PC-9 (cell line): ENCODE data around the gene VAPB. TPM values are rescaled to one million over a fixed set of nuclear protein-coding genes. Genes with fewer than 3 reads are reported as not detected.

Experiments
- BruUV-seq: library from RNA; stranded (reverse); fragments of 400-500 nt; replicated peaks from 2 replicates; lab custom pipeline; 2021; lab: Mats Ljungman, UMichigan
- CTCF ChIA-PET: fragments of 300-600 bp; sonication (Branson Sonifier 250); formaldehyde crosslinking; loops from one replicate; lab custom pipeline; 2022; ENCODE audit warnings: antibody characterized with exemption; lab: Charles Lee
- POLR2A ChIA-PET: fragments of 300-600 bp; sonication (Branson Sonifier 250); formaldehyde crosslinking; loops from one replicate; lab custom pipeline; 2022; ENCODE audit warnings: antibody characterized with exemption; ENCODE audit not compliant: unreplicated experiment; lab: Charles Lee
- DNase-seq, 2 experiments: peaks; one replicate each; pipeline versions ENCODE4 v3.0.0 to v3.0.0-alpha.2; 2015 to 2022; ENCODE audit warnings: mixed read lengths in 1 of 2
- H2AFZ ChIP-seq: fragments of 200-600 bp; sonication (generic); 2 replicates; pipeline ENCODE4 v1.8.1; 2017; ENCODE audit warnings: antibody characterized with exemption
- H3F3A ChIP-seq: fragments of 200-600 bp; sonication (generic); 2 replicates; pipeline ENCODE4 v1.8.1; 2017; ENCODE audit warnings: antibody characterized with exemption, mild to moderate bottlenecking, low read depth; ENCODE audit not compliant: insufficient read depth
- H3K27ac ChIP-seq: fragments of 200-600 bp; sonication (generic); 2 replicates; pipeline ENCODE4 v1.6.1; 2016; ENCODE audit warnings: mixed run types
- H3K27me3 ChIP-seq: fragments of 200-600 bp; sonication (generic); 2 replicates; pipeline ENCODE4 v1.6.1; 2016; ENCODE audit warnings: low read depth, mixed run types; ENCODE audit not compliant: insufficient read depth
- H3K36me3 ChIP-seq: fragments of 200-600 bp; sonication (generic); 2 replicates; pipeline ENCODE4 v1.6.1; 2016; ENCODE audit warnings: low read depth, mixed run types
- H3K4me1 ChIP-seq: fragments of 200-600 bp; sonication (generic); replicated peaks from 2 replicates; pipeline ENCODE4 v1.6.1; 2016; ENCODE audit warnings: mixed run types; ENCODE audit not compliant: insufficient read depth
- H3K4me2 ChIP-seq: fragments of 200-600 bp; sonication (generic); 2 replicates; pipeline ENCODE4 v1.6.1; 2017; ENCODE audit warnings: mixed run types
- H3K4me3 ChIP-seq: fragments of 200-600 bp; sonication (generic); 2 replicates; pipeline ENCODE4 v1.6.1; 2016; ENCODE audit warnings: mixed run types
- H3K79me2 ChIP-seq: fragments of 200-600 bp; sonication (generic); 2 replicates; pipeline ENCODE4 v1.6.1; 2017; ENCODE audit warnings: low read depth, mixed run types
- H3K9me2 ChIP-seq: fragments of 200-600 bp; sonication (generic); 2 replicates; pipeline ENCODE4 v1.8.1; 2017; ENCODE audit warnings: mild to moderate bottlenecking; ENCODE audit not compliant: insufficient read depth
- H3K9me3 ChIP-seq: fragments of 200-600 bp; sonication (generic); 2 replicates; pipeline ENCODE4 v1.8.1; 2016; ENCODE audit warnings: low read depth; ENCODE audit not compliant: insufficient read depth
- H4K20me1 ChIP-seq: fragments of 200-600 bp; sonication (generic); 2 replicates; pipeline ENCODE4 v1.8.1; 2017; ENCODE audit not compliant: insufficient read depth
- EZH2 ChIP-seq: fragments of 200-600 bp; sonication (generic); IDR thresholded peaks from 2 replicates; pipeline ENCODE4 v1.8.0; 2017; ENCODE audit warnings: antibody characterized with exemption, low read depth
- intact Hi-C: fragments of 100-400 bp; cut with micrococcal nuclease; formaldehyde crosslinking; loops from one replicate; pipeline ENCODE4 v1.10.0; 2022; ENCODE audit not compliant: unreplicated experiment
- total RNA-seq: library from RNA; stranded (reverse); gene quantifications from 2 replicates; pipeline ENCODE4 v1.2.3, GENCODE V29; 2021
- TF ChIP-seq, protein P1 (sequence below): fragments of 200-600 bp; sonication (generic); conservative IDR thresholded peaks from 2 replicates; pipeline ENCODE4 v1.6.1; 2017; ENCODE audit warnings: mixed run types, antibody characterized with exemption, mild to moderate bottlenecking, moderate library complexity

Gene VAPB
- total RNA-seq, 1 experiment from 2014 or later = 80.6 TPM

DNA sequence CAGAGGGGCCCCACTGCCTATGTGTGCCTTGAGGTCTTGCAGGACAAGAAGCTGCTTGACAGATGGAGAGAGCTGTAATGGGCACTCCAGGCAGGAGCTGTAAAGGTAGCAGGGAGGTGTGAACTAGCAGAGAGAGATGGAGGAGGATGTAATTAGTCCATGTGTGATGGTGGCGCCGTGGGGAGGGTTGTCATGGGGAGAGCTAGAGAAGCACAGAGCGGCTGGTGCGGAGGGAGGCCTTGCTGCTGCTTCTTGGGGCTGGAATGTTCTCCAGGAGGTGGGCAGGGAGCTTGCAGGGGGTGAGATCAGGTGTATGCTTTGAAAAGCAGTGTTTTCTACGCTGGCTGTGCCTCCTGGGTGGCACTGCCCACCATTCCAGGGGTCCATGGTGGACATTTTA is 94.0 kb downstream of the VAPB start:
- Histone ChIP-seq H3K4me2 (no peak overlapping the region), H3K4me1 (no peaks in the 10 kb centered on the region), H4K20me1 (no peaks in the 10 kb centered on the region), H3K79me2 (no peaks in the 10 kb centered on the region), H3K27ac (no peak overlapping the region), H3K36me3 (no peaks in the 10 kb centered on the region), H3K9me3 (peaks cover 26% of the 10 kb centered on the region), H3K4me3 (no peak overlapping the region), H3F3A (no peaks in the 10 kb centered on the region), H3K27me3 (no peaks in the 10 kb centered on the region), H2AFZ (no peak overlapping the region), H3K9me2 (no peaks in the 10 kb centered on the region)
- no peak for DNase-seq
- TF ChIP-seq EZH2 = no peak
- CTCF ChIA-PET = interaction anchor here (0.5 kb wide), 1 partner anchor 158 kb away, joined by 3 read pairs; no protein-coding TSS in a partner anchor
- intact Hi-C loops = loop anchor here (10.0 kb wide), 1 partner anchor 172 kb away; the partner anchor contains the start of gene STX16
- POLR2A ChIA-PET = no interaction called here
- no TSS peak for BruUV-seq

DNA sequence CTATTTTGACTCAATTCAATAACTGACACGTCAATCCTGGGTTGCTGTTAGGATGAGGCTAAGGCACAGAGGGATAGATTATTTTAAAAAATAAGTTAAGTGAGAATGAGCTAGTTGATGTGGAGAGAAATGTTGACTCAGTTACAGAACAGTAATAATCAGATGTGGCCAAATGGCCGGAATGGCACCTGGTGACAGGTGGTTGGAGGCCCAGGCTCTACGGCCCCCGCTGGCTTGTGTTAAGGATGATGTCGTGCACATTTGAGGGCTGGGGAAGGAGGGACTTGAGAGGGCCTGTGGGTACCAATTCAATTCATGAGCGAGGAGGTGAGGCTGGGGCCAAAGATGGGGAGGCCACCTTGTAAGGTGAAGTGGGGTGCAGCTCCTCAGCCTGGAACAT is 94.4 kb downstream of the VAPB start:
- no peak overlapping the region for H2AFZ ChIP-seq
- DNase-seq = no peak
- H3F3A ChIP-seq = no peaks in the 10 kb centered on the region
- TF ChIP-seq, protein P1, sequence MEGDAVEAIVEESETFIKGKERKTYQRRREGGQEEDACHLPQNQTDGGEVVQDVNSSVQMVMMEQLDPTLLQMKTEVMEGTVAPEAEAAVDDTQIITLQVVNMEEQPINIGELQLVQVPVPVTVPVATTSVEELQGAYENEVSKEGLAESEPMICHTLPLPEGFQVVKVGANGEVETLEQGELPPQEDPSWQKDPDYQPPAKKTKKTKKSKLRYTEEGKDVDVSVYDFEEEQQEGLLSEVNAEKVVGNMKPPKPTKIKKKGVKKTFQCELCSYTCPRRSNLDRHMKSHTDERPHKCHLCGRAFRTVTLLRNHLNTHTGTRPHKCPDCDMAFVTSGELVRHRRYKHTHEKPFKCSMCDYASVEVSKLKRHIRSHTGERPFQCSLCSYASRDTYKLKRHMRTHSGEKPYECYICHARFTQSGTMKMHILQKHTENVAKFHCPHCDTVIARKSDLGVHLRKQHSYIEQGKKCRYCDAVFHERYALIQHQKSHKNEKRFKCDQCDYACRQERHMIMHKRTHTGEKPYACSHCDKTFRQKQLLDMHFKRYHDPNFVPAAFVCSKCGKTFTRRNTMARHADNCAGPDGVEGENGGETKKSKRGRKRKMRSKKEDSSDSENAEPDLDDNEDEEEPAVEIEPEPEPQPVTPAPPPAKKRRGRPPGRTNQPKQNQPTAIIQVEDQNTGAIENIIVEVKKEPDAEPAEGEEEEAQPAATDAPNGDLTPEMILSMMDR = no peak
- no peak for TF ChIP-seq EZH2
- H3K27me3 ChIP-seq = no peaks in the 10 kb centered on the region
- no peaks in the 10 kb centered on the region for H3K79me2 ChIP-seq
- H3K9me3 ChIP-seq = peaks cover 22% of the 10 kb centered on the region
- no peaks in the 10 kb centered on the region for H4K20me1 ChIP-seq
- H3K36me3 ChIP-seq = no peaks in the 10 kb centered on the region
- H3K4me3 ChIP-seq = no peak overlapping the region
- H3K4me1 ChIP-seq = no peaks in the 10 kb centered on the region
- BruUV-seq = no TSS peak
- ChIA-PET CTCF (interaction anchor here (0.5 kb wide), 1 partner anchor 158 kb away, joined by 3 read pairs; no protein-coding TSS in a partner anchor), POLR2A (interaction anchor here (0.6 kb wide), 1 partner anchor 115 kb away, joined by 4 read pairs; no protein-coding TSS in a partner anchor)
- H3K9me2 ChIP-seq = no peaks in the 10 kb centered on the region
- no peak overlapping the region for H3K4me2 ChIP-seq
- no peak overlapping the region for H3K27ac ChIP-seq
- intact Hi-C loops = loop anchor here (10.0 kb wide), 1 partner anchor 171 kb away; the partner anchor contains the start of gene STX16

DNA sequence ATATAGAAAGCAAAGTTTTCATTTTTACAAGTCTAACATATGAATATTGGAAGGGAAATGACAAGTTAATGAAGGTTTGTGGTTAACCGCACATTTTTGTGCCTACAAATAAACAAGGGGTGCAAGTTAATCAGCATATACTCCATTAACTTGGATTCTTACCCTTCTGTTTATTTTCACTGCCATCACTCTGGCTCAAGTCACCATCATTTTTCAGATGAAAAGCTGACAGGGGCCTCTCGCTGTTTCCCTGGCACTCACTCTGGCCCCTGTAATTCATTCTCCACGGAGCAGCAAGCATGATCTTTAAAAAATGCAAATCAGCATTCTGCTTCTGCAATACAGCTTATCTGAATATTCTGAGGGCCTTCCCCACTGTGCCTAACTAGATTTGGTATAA is 96.4 kb downstream of the VAPB start:
- Histone ChIP-seq H2AFZ (no peak overlapping the region), H3F3A (no peaks in the 10 kb centered on the region), H4K20me1 (no peaks in the 10 kb centered on the region), H3K27ac (no peak overlapping the region), H3K27me3 (no peaks in the 10 kb centered on the region), H3K9me2 (no peaks in the 10 kb centered on the region), H3K4me3 (no peak overlapping the region), H3K79me2 (no peaks in the 10 kb centered on the region), H3K4me2 (no peak overlapping the region), H3K4me1 (no peaks in the 10 kb centered on the region), H3K9me3 (peaks cover 18% of the 10 kb centered on the region), H3K36me3 (no peaks in the 10 kb centered on the region)
- POLR2A ChIA-PET = no interaction called here
- TF ChIP-seq EZH2 = no peak
- TF ChIP-seq, protein P1 = no peak
- no peak for DNase-seq
- intact Hi-C loops = loop anchor here (10.0 kb wide), 1 partner anchor 169 kb away; the partner anchor contains the start of gene STX16
- CTCF ChIA-PET = no interaction called here
- BruUV-seq = no TSS peak

DNA sequence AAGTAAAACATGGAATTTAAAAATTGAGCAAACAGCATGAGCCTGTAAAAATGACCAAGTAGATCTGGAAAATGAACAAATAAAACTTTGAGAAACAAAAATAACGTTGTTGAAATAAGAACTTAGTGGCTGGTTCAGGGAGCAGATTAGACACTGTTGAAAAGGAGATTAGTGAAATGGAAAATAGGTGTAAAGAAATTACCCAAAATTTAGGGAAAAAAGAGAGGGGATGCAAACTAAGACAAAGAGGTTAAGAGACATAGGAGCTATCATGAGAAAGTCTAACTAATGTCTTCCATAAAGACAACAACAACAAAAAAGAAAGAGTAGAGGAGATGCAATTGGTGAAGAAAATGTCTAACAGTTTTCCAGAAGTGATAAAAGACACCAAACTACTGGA is 97.2 kb downstream of the VAPB start:
- TF ChIP-seq EZH2 = no peak
- TF ChIP-seq, protein P1 = no peak
- Histone ChIP-seq H3K36me3 (no peaks in the 10 kb centered on the region), H3K4me3 (no peak overlapping the region), H3K27me3 (no peaks in the 10 kb centered on the region), H3K9me2 (no peaks in the 10 kb centered on the region), H2AFZ (no peak overlapping the region), H3K79me2 (no peaks in the 10 kb centered on the region), H3K4me2 (no peak overlapping the region), H3K27ac (no peak overlapping the region), H3F3A (no peaks in the 10 kb centered on the region), H4K20me1 (no peaks in the 10 kb centered on the region), H3K9me3 (peaks cover 18% of the 10 kb centered on the region), H3K4me1 (no peaks in the 10 kb centered on the region)
- POLR2A ChIA-PET = no interaction called here
- intact Hi-C loops = loop anchor here (10.0 kb wide), 1 partner anchor 169 kb away; the partner anchor contains the start of gene STX16
- BruUV-seq = no TSS peak
- CTCF ChIA-PET = no interaction called here
- DNase-seq = no peak
